Liver (tissue), 9 donors: Measurements from ENCODE around the gene ADM5. TPM values are rescaled to one million over a fixed set of nuclear protein-coding genes. Genes with fewer than 3 reads are reported as not detected.

ENCODE experiments used
- DNase-seq: peaks from one replicate; pipeline ENCODE4 v3.0.0-alpha.2; 2017; ENCODE audit warnings: low spot score
- H3K27ac ChIP-seq, 2 donors: one replicate each; pipeline ENCODE4 v1.7.0; 2013; ENCODE audit warnings: inconsistent platforms in 2 of 2, low read length in 2 of 2, control low read depth in 1 of 2, low read depth in 1 of 2, mild to moderate bottlenecking in 1 of 2
- H3K27me3 ChIP-seq, 4 donors: one replicate each; pipeline versions ENCODE4 v1.6.1 to v1.7.0; 2013; ENCODE audit warnings: low read length in 3 of 4, inconsistent platforms in 1 of 4, mild to moderate bottlenecking in 1 of 4, moderate library complexity in 1 of 4; ENCODE audit not compliant: control insufficient read depth in 4 of 4, insufficient read depth in 4 of 4
- H3K36me3 ChIP-seq, 4 donors: one replicate each; pipeline versions ENCODE4 v1.6.1 to v1.7.0; 2013; ENCODE audit warnings: low read length in 3 of 4, mild to moderate bottlenecking in 3 of 4, low read depth in 1 of 4, moderate library complexity in 1 of 4; ENCODE audit not compliant: control insufficient read depth in 4 of 4, insufficient read depth in 3 of 4
- H3K4me1 ChIP-seq, 4 donors: one replicate each; pipeline versions ENCODE4 v1.6.1 to v1.7.0; 2013; ENCODE audit warnings: low read length in 3 of 4, mild to moderate bottlenecking in 3 of 4, moderate library complexity in 1 of 4; ENCODE audit not compliant: control insufficient read depth in 4 of 4, insufficient read depth in 4 of 4
- H3K4me3 ChIP-seq, 3 donors: one replicate each; pipeline versions ENCODE4 v1.6.1 to v1.7.0; 2013; ENCODE audit warnings: low read length in 3 of 3, control low read depth in 1 of 3, low read depth in 1 of 3, mild to moderate bottlenecking in 1 of 3
- H3K9ac ChIP-seq, 2 donors: one replicate each; pipeline ENCODE4 v1.7.0; 2013; ENCODE audit warnings: low read length in 2 of 2, mild to moderate bottlenecking in 2 of 2, moderate library complexity in 2 of 2, control low read depth in 1 of 2, low read depth in 1 of 2
- H3K9me3 ChIP-seq, 4 donors: one replicate each; pipeline versions ENCODE4 v1.6.1 to v1.7.0; 2013; ENCODE audit warnings: low read length in 3 of 4; ENCODE audit not compliant: control insufficient read depth in 4 of 4
- ATF3 ChIP-seq: IDR thresholded peaks from 2 replicates; pipeline ENCODE4 v1.6.1; 2016; ENCODE audit warnings: antibody characterized with exemption
- CTCF ChIP-seq: fragments of 150-350 bp; IDR thresholded peaks from 2 replicates; pipeline ENCODE4 v1.5.1; 2017; ENCODE audit warnings: improper control_type of control experiment, low read depth, low read length; ENCODE audit not compliant: missing input control
- FOXA1 ChIP-seq: IDR thresholded peaks from 2 replicates; pipeline ENCODE4 v1.6.1; 2016; ENCODE audit warnings: antibody characterized with exemption
- HNF4A ChIP-seq, 2 donors: conservative IDR thresholded peaks; 2 replicates each; pipeline ENCODE4 v1.6.1; 2016; ENCODE audit warnings: antibody characterized with exemption in 2 of 2, mild to moderate bottlenecking in 2 of 2
- HNF4G ChIP-seq: IDR thresholded peaks from 2 replicates; pipeline ENCODE4 v1.6.1; 2016; ENCODE audit warnings: antibody characterized with exemption
- JUND ChIP-seq, 2 donors: IDR thresholded peaks; 2 replicates each; pipeline ENCODE4 v1.6.1; 2016; ENCODE audit warnings: antibody characterized with exemption in 2 of 2
- MAX ChIP-seq: IDR thresholded peaks from 2 replicates; pipeline ENCODE4 v1.6.1; 2016; ENCODE audit warnings: antibody characterized with exemption
- NR2F2 ChIP-seq: IDR thresholded peaks from 2 replicates; pipeline ENCODE4 v1.6.1; 2016; ENCODE audit warnings: antibody characterized with exemption
- RAD21 ChIP-seq, 2 donors: IDR thresholded peaks; 2 replicates each; pipeline ENCODE4 v1.6.1; 2016; ENCODE audit warnings: antibody characterized with exemption in 2 of 2, mild to moderate bottlenecking in 2 of 2
- REST ChIP-seq: IDR thresholded peaks from 2 replicates; pipeline ENCODE4 v1.6.1; 2016; ENCODE audit warnings: antibody characterized with exemption, mild to moderate bottlenecking
- TAF1 ChIP-seq: conservative IDR thresholded peaks from 2 replicates; pipeline ENCODE4 v1.6.1; 2016; ENCODE audit warnings: antibody characterized with exemption, mild to moderate bottlenecking
- YY1 ChIP-seq: IDR thresholded peaks from 2 replicates; pipeline ENCODE4 v1.6.1; 2016; ENCODE audit warnings: antibody characterized with exemption, mild to moderate bottlenecking
- ZBTB33 ChIP-seq: IDR thresholded peaks from 2 replicates; pipeline ENCODE4 v1.6.1; 2016; ENCODE audit warnings: antibody characterized with exemption
- WGBS: extraction: QIAGEN DNeasy Blood & Tissue Kit; methylation state at CpG from one replicate; pipeline ENCODE4 v1.1.7; 2013; 5-methylcytosine and 5-hydroxymethylcytosine counted together
- polyA plus RNA-seq, 2 donors: library from polyadenylated mRNA; stranded (reverse) in 1 of 2; unstranded in 1 of 2; fragments of 200-250 nt in 1 of 2; fragments of >200 nt in 1 of 2; fragmentation: Nextera tagmentation in 1 of 2; extraction: Ambion mirVana in 1 of 2; gene quantifications; one replicate each; pipeline versions ENCODE4 v1.2.1 to v1.2.3, GENCODE V29; 2013 to 2015
- total RNA-seq, 2 donors: library from RNA; depleted of rRNA; stranded (reverse); fragments of >200 nt; gene quantifications; one replicate each; pipeline ENCODE4 v1.2.3, GENCODE V29; 2014
- donor health status: healthy.
- donor health status: healthy.
- donor health status: healthy.
- donor health status: healthy.
- donor health status: healthy.

Gene ADM5
- total and polyA plus RNA-seq, 4 donors, result 0.11 to 0.84 (median 0.26) TPM

- 93% methylated on average over 15 of the region's 15 CpGs for WGBS
- Histone ChIP-seq H3K4me3 (no peak overlapping the region), H3K4me1 (peaks cover 0 to 3% (median under 1%) of the 10 kb centered on the region in 4 donors), H3K27ac (no peak overlapping the region), H3K27me3 (no peaks in the 10 kb centered on the region), H3K9ac (no peak overlapping the region), H3K9me3 (no peaks in the 10 kb centered on the region), H3K36me3 (peaks cover 25 to 83% (median 38%) of the 10 kb centered on the region in 4 donors)
- TF ChIP-seq CTCF, result no peak
- TF ChIP-seq NR2F2, result no peak
- no peak for DNase-seq
Measured at GRCh38 chr19:49658139-49658517, 31.3 kb upstream of the ADM5 start.

GRCh38 chr19:49658566-49659442 lies 30.6 kb upstream of the ADM5 start:
- WGBS, result 95% methylated on average over 12 of the region's 12 CpGs

GRCh38 chr19:49660338-49660961 lies 28.9 kb upstream of the ADM5 start:
- Histone ChIP-seq H3K27ac (no peak overlapping the region), H3K9me3 (no peaks in the 10 kb centered on the region), H3K27me3 (no peaks in the 10 kb centered on the region), H3K9ac (no peak overlapping the region), H3K36me3 (peaks cover 18 to 64% (median 24%) of the 10 kb centered on the region in 4 donors), H3K4me3 (no peak overlapping the region), H3K4me1 (peaks cover 2 to 24% (median 19%) of the 10 kb centered on the region in 4 donors)
- 94% methylated on average over 15 of the region's 15 CpGs for WGBS
- DNase-seq, result no peak
- TF ChIP-seq FOXA1, result no peak
- TF ChIP-seq ATF3, result no peak
- TF ChIP-seq JUND (IDR thresholded peaks at IDR 0.05), result no peak
- TF ChIP-seq TAF1, result no peak
- TF ChIP-seq MAX, result no peak
- no peak for TF ChIP-seq NR2F2
- no peak for TF ChIP-seq RAD21 (IDR thresholded peaks at IDR 0.05)
- TF ChIP-seq HNF4A (conservative IDR thresholded peaks at IDR 0.05), result no peak
- no peak for TF ChIP-seq HNF4G
- TF ChIP-seq ZBTB33, result no peak
- TF ChIP-seq REST, result no peak
- TF ChIP-seq CTCF, result no peak
- no peak for TF ChIP-seq YY1

More at GRCh38 chr19:49658566-49659442, 30.6 kb upstream of the ADM5 start:
- no peak overlapping the region for H3K4me3 ChIP-seq
- H3K9me3 ChIP-seq, result no peaks in the 10 kb centered on the region
- no peak overlapping the region for H3K9ac ChIP-seq
- peaks cover 22 to 77% (median 35%) of the 10 kb centered on the region in 4 donors for H3K36me3 ChIP-seq
- no peaks in the 10 kb centered on the region for H3K27me3 ChIP-seq
- H3K27ac ChIP-seq, result no peak overlapping the region
- TF ChIP-seq MAX (no peak), YY1 (no peak)
- no peak for DNase-seq
- peaks cover 2 to 8% (median 5%) of the 10 kb centered on the region in 4 donors for H3K4me1 ChIP-seq
